Colonic mucosa (tissue), 4 donors: ENCODE data around the gene ARHGEF12. TPM values are rescaled to one million over a fixed set of nuclear protein-coding genes. Genes with fewer than 3 reads are reported as not detected.

Source experiments
- DNase-seq: peaks from one replicate; pipeline ENCODE4 v3.0.0-alpha.2; 2020
- H3K27ac ChIP-seq: fragments of 200-600 bp; one replicate; pipeline ENCODE4 v1.8.0; 2021
- H3K27me3 ChIP-seq: fragments of 200-600 bp; one replicate; pipeline ENCODE4 v1.8.0; 2021
- H3K36me3 ChIP-seq: fragments of 200-600 bp; one replicate; pipeline ENCODE4 v1.8.0; 2021
- H3K4me1 ChIP-seq: fragments of 200-600 bp; one replicate; pipeline ENCODE4 v1.8.0; 2021; ENCODE audit warnings: mild to moderate bottlenecking
- H3K4me3 ChIP-seq: fragments of 200-600 bp; one replicate; pipeline ENCODE4 v1.8.0; 2021
- H3K9ac ChIP-seq, 2 donors: one replicate each; pipeline ENCODE4 v1.7.0; 2013; ENCODE audit warnings: control low read depth in 2 of 2, low read depth in 2 of 2, low read length in 2 of 2
- H3K9me3 ChIP-seq: fragments of 200-600 bp; one replicate; pipeline ENCODE4 v1.8.0; 2021
- CTCF ChIP-seq: fragments of 200-600 bp; IDR thresholded peaks from one replicate; pipeline ENCODE4 v1.8.0; 2022; ENCODE audit warnings: antibody characterized with exemption, mild to moderate bottlenecking
- intact Hi-C: fragments of 100-400 bp; cut with DNase I; formaldehyde crosslinking; loops from one replicate; pipeline ENCODE4 v1.14.1; 2022
- total RNA-seq, 2 donors: library from RNA; stranded (reverse); fragmentation: NEBNext Ultra II Directional in 1 of 2; extraction: Animal tissue kit (Norgen Biotek cat#: 25700) in 1 of 2; gene quantifications; one replicate each; pipeline ENCODE4 v1.2.1, GENCODE V29; 2021
- donor health status: healthy.
- donor health status: DM: no; HTN: no; CAD: no.
- donor health status: DM: no; HTN: no; CAD: no.

ARHGEF12 gene
- total RNA-seq, 2 donors from 2014 or later = 66.7 to 103 TPM

GRCh38 chr11:120513436-120514315 lies 177.5 kb downstream of the ARHGEF12 start:
- H3K27me3 ChIP-seq = peaks cover 39% of the 10 kb centered on the region
- no peaks in the 10 kb centered on the region for H3K9me3 ChIP-seq
- H3K9ac ChIP-seq = no peak overlapping the region
- DNase-seq = no peak
- no peak overlapping the region for H3K27ac ChIP-seq
- no peaks in the 10 kb centered on the region for H3K36me3 ChIP-seq
- no peak for TF ChIP-seq CTCF
- no peaks in the 10 kb centered on the region for H3K4me1 ChIP-seq
- intact Hi-C loops = loop anchor here (10.0 kb wide), 2 partner anchors 291 to 681 kb away; no protein-coding TSS in a partner anchor
- H3K4me3 ChIP-seq = no peak overlapping the region

GRCh38 chr11:120514541-120515121 lies 178.4 kb downstream of the ARHGEF12 start:
- no peak for DNase-seq
- TF ChIP-seq CTCF = no peak
- no peak overlapping the region for H3K9ac ChIP-seq
- H3K36me3 ChIP-seq = no peaks in the 10 kb centered on the region
- intact Hi-C loops = loop anchor here (10.0 kb wide), 2 partner anchors 290 to 680 kb away; no protein-coding TSS in a partner anchor
- H3K4me1 ChIP-seq = no peaks in the 10 kb centered on the region
- H3K27me3 ChIP-seq = peaks cover 30% of the 10 kb centered on the region
- H3K9me3 ChIP-seq = no peaks in the 10 kb centered on the region
- no peak overlapping the region for H3K4me3 ChIP-seq
- no peak overlapping the region for H3K27ac ChIP-seq

GRCh38 chr11:120515186-120515723 lies 179.0 kb downstream of the ARHGEF12 start:
- no peak overlapping the region for H3K27ac ChIP-seq
- no peak overlapping the region for H3K9ac ChIP-seq
- no peaks in the 10 kb centered on the region for H3K36me3 ChIP-seq
- H3K4me1 ChIP-seq = no peaks in the 10 kb centered on the region
- H3K9me3 ChIP-seq = no peaks in the 10 kb centered on the region
- no peak for TF ChIP-seq CTCF
- H3K27me3 ChIP-seq = peaks cover 25% of the 10 kb centered on the region
- intact Hi-C loops = loop anchor here (10.0 kb wide), 2 partner anchors 290 to 680 kb away; no protein-coding TSS in a partner anchor
- DNase-seq = no peak
- no peak overlapping the region for H3K4me3 ChIP-seq

- H3K9ac ChIP-seq = no peak overlapping the region
- H3K9me3 ChIP-seq = no peaks in the 10 kb centered on the region
- no peak overlapping the region for H3K4me3 ChIP-seq
- H3K4me1 ChIP-seq = no peaks in the 10 kb centered on the region
- no peak overlapping the region for H3K27ac ChIP-seq
- intact Hi-C loops = loop anchor here (10.0 kb wide), 2 partner anchors 288 to 678 kb away; no protein-coding TSS in a partner anchor
- no peak for TF ChIP-seq CTCF
- no peaks in the 10 kb centered on the region for H3K36me3 ChIP-seq
- H3K27me3 ChIP-seq = peaks cover 25% of the 10 kb centered on the region
- DNase-seq = no peak
Observed at GRCh38 chr11:120516461-120517389, 180.5 kb downstream of the ARHGEF12 start.

GRCh38 chr11:120517390-120517761 lies 181.2 kb downstream of the ARHGEF12 start:
- H3K27ac ChIP-seq = no peak overlapping the region
- H3K9ac ChIP-seq = no peak overlapping the region
- no peak overlapping the region for H3K4me3 ChIP-seq
- H3K27me3 ChIP-seq = peaks cover 27% of the 10 kb centered on the region
- H3K36me3 ChIP-seq = no peaks in the 10 kb centered on the region
- H3K4me1 ChIP-seq = no peaks in the 10 kb centered on the region
- TF ChIP-seq CTCF = no peak
- DNase-seq = no peak
- intact Hi-C loops = loop anchor here (10.0 kb wide), 2 partner anchors 287 to 677 kb away; no protein-coding TSS in a partner anchor
- H3K9me3 ChIP-seq = no peaks in the 10 kb centered on the region
